ENCODE data around the gene CACNA1H. TPM values are rescaled to one million over a fixed set of nuclear protein-coding genes. Genes with fewer than 3 reads are reported as not detected.
"Not testable (repeated sequence)": the region's sequence is repeated elsewhere in the genome, so short reads cannot be mapped to it uniquely, and the experiment has no call there.

The CACNA1H gene
- total RNA-seq, 2 experiments from 2014 or later: 0.50 to 0.84 TPM

DNA sequence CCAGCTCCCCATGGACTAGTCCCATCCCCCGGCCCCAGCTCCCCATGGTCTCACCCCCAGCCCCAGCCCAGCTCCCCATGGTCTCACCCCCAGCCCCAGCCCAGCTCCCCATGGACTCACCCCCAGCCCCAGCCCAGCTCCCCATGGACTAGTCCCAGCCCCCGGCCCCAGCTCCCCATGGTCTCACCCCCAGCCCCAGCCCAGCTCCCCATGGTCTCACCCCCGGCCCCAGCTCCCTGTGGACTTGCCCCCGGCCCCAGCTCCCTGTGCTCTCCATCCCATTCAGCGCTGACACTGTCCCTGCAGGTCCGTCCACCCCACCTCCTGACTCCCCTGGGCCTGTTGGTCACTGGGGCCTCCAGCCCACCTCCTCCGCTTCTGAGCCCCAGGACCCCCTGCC lies 78.4 kb downstream of the CACNA1H start:
- H3K27ac Mint-ChIP-seq; CTCF ChIA-PET; H3K4me3 Mint-ChIP-seq; DNase-seq; H3K27me3 Mint-ChIP-seq (ENCODE audit: low read depth); H3K9me3 Mint-ChIP-seq; H3K36me3 Mint-ChIP-seq (ENCODE audit: low read depth); intact Hi-C loops (cut with micrococcal nuclease); H3K4me1 Mint-ChIP-seq (ENCODE audit: low read depth): not testable (repeated sequence)

DNA sequence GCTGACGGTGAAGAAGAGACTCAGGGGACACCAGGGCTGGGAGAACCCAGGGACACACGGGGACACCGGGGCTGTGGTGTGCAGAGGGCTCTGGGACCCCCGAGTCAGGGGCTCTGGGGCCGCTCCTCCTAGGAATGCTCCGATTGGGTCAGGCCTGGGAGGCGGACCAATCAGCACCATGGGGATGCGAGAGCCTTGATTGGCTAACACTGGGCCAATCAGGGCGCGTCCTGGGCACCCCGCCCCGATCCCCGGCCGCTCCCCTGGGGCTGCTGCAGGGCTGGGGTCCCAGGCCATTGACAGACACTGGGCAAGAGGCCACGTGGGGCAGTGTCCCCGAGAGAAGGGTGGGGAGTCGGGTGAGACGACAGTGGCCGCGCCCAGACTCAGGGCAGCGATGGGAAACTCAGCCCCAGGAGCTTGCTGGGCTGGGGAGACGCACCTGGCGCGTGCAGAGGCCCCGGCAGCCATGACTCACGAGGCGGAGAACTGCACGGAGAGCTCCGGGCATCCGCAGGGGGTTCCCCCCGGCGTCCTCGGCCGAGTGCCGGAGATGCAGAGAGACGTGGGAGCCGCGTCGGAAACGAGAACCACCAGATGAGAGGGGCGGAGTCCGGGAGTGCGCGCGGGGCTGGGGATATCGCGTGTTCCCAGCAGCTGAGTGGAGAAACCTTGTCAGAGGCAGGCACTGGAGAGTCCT lies 79.3 kb downstream of the CACNA1H start:
- H3K36me3 Mint-ChIP-seq (ENCODE audit: low read depth); H3K27me3 Mint-ChIP-seq (ENCODE audit: low read depth); H3K9me3 Mint-ChIP-seq; H3K4me3 Mint-ChIP-seq; CTCF ChIA-PET; H3K4me1 Mint-ChIP-seq (ENCODE audit: low read depth); intact Hi-C loops (cut with micrococcal nuclease); H3K27ac Mint-ChIP-seq; DNase-seq: not testable (repeated sequence)

DNA sequence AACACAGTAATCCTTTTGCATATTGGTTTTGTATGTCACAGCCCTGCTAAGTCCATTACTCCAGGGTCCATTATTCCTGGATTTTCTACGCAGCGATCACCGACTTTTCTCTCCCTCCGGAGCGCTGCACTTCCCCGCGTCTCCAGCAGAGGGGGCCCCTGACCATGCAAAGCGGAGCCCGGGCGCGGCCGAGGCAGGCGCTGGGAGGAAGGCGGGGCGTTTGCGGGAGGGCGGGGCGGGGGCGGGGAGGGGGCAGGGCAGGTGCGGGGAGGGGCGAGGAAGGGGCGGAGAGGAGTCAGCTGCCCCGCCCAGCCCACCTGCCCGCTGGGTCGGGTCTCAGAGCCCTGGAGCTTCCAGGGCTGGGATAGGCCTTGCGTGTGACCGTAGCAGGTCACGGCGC lies 83.8 kb downstream of the CACNA1H start:
- CTCF ChIA-PET; H3K27me3 Mint-ChIP-seq (ENCODE audit: low read depth); DNase-seq; H3K9me3 Mint-ChIP-seq; H3K4me1 Mint-ChIP-seq (ENCODE audit: low read depth); intact Hi-C loops (cut with micrococcal nuclease); H3K27ac Mint-ChIP-seq; H3K4me3 Mint-ChIP-seq; H3K36me3 Mint-ChIP-seq (ENCODE audit: low read depth): not testable (repeated sequence)

DNA sequence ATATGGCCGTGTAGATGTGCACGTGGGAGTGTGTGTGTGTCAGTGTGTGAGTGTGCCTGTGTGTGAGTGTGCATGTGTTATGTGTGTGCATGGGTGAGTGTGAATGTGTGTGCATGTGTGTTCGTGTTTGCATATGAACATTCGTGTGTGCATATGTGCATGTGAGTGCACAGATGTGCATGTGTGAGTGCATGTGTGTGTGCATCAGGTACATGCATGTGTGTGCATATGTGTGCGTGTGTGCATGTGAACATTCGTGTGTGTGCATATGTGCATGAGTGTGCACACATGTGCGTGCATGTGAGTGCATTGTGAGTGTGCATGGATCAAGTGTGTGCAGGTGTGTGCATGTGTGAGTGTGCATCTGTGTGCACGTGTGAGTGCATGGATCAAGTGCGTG lies 85.1 kb downstream of the CACNA1H start:
- H3K36me3 Mint-ChIP-seq (ENCODE audit: low read depth): no peaks in the 10 kb centered on the region
- no peak for DNase-seq
- intact Hi-C loops (cut with micrococcal nuclease): no loop called here
- no peaks in the 10 kb centered on the region for H3K4me1 Mint-ChIP-seq (ENCODE audit: low read depth)
- H3K27ac Mint-ChIP-seq: no peak overlapping the region
- H3K9me3 Mint-ChIP-seq: no peaks in the 10 kb centered on the region
- CTCF ChIA-PET: no interaction called here
- H3K27me3 Mint-ChIP-seq (ENCODE audit: low read depth): no peaks in the 10 kb centered on the region
- no peak overlapping the region for H3K4me3 Mint-ChIP-seq

DNA sequence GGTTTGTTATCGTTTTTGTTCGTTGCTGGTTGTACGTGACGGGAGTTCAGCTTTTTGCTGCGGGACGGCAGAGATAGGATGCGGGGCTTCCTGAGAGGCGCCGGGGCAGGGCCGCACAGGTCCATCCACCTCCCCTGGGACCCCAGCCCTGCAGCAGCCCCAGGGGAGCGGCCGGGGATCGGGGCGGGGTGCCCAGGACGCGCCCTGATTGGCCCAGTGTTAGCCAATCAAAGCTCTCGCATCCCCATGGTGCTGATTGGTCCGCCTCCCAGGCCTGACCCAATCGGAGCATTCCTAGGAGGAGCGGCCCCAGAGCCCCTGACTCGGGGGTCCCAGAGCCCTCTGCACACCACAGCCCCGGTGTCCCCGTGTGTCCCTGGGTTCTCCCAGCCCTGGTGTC lies 86.0 kb downstream of the CACNA1H start:
- H3K9me3 Mint-ChIP-seq; intact Hi-C loops (cut with micrococcal nuclease); CTCF ChIA-PET; H3K27me3 Mint-ChIP-seq (ENCODE audit: low read depth); H3K4me1 Mint-ChIP-seq (ENCODE audit: low read depth); DNase-seq; H3K36me3 Mint-ChIP-seq (ENCODE audit: low read depth); H3K4me3 Mint-ChIP-seq; H3K27ac Mint-ChIP-seq: not testable (repeated sequence)

DNA sequence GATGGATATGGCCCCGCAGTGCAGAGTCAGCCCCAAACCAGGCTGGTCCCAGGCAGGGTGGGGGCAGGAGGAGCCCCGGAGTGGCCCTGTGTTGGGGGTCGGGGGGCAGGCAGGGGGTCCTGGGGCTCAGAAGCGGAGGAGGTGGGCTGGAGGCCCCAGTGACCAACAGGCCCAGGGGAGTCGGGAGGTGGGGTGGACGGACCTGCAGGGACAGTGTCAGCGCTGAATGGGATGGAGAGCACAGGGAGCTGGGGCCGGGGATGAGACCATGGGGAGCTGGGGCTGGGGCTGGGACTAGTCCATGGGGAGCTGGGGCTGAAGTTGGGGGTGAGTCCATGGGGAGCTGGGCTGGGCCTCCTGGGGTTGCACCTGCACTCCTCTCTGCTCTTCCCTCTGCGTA lies 86.7 kb downstream of the CACNA1H start:
- H3K27ac Mint-ChIP-seq; CTCF ChIA-PET; H3K4me1 Mint-ChIP-seq (ENCODE audit: low read depth); DNase-seq; H3K9me3 Mint-ChIP-seq; H3K27me3 Mint-ChIP-seq (ENCODE audit: low read depth); intact Hi-C loops (cut with micrococcal nuclease); H3K4me3 Mint-ChIP-seq; H3K36me3 Mint-ChIP-seq (ENCODE audit: low read depth): not testable (repeated sequence)

DNA sequence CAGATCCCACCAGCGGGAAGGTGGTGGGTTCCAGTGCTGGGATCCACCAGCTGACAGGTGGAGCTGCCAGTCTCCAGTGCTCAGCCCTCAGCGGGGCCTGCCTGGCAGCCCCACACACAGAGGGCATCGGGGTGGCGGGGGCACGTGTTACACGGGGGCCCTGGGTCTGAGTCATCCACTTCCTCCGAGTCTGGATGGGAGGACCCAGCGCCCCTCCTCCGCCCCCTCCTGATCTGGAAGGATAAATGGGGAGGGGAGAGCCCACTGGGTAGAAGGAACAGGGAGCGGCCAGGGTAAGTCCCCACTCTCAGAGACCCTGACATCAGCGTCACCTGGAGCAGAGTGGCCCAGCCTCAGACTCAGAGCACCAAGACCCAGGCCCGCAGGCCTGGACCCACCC lies 87.5 kb downstream of the CACNA1H start, which contains the start of gene TPSAB1:
TSS of gene TPSAB1 (plus strand) at position 270 of the 400 bp plus-strand sequence. CDS start 234 bp downstream, outside the sequence.
- H3K36me3 Mint-ChIP-seq (ENCODE audit: low read depth); intact Hi-C loops (cut with micrococcal nuclease); H3K4me3 Mint-ChIP-seq: not testable (repeated sequence)

DNA sequence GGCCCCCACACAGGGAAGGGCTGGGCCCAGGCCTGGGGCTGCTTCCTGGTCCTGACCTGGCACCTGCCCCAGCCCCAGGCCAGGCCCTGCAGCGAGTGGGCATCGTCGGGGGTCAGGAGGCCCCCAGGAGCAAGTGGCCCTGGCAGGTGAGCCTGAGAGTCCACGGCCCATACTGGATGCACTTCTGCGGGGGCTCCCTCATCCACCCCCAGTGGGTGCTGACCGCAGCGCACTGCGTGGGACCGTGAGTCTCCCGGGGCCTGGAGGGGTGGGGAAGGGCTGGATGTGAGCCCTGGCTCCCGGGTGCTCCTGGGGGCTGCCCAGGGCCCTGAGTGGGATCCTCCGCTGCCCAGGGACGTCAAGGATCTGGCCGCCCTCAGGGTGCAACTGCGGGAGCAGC lies 88.2 kb downstream of the CACNA1H start:
- H3K27ac Mint-ChIP-seq; H3K9me3 Mint-ChIP-seq; CTCF ChIA-PET; H3K4me3 Mint-ChIP-seq; H3K4me1 Mint-ChIP-seq (ENCODE audit: low read depth); H3K36me3 Mint-ChIP-seq (ENCODE audit: low read depth); intact Hi-C loops (cut with micrococcal nuclease); DNase-seq; H3K27me3 Mint-ChIP-seq (ENCODE audit: low read depth): not testable (repeated sequence)

More for the DNA sequence above, 87.5 kb downstream of the CACNA1H start, which contains the start of gene TPSAB1:
- H3K9me3 Mint-ChIP-seq; H3K4me1 Mint-ChIP-seq (ENCODE audit: low read depth); H3K27me3 Mint-ChIP-seq (ENCODE audit: low read depth); H3K27ac Mint-ChIP-seq; DNase-seq; CTCF ChIA-PET: not testable (repeated sequence)

DNA sequence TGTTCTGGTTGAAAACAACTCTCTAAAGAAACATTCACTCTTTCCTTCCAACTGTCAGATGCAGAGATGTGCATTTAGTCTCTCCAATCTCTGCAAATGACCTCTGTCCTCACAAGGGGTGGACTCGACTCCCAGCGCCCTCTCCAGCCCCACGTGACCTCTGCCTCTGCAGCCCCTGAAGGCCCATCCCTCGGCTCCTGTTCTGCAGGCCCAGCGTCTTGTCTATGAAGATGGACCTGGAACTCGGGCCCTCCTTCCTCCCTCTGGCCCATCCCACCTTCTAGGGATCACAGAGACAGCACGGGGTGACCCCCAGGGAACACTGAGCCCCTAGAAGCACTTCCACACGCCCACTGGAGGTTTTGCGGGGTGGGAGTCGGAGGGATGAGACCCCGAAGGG lies 90.5 kb downstream of the CACNA1H start:
- CTCF ChIA-PET: interaction anchor here (0.6 kb wide), 1 partner anchor 117 kb away, joined by 3 read pairs; no protein-coding TSS in a partner anchor
- H3K27me3 Mint-ChIP-seq (ENCODE audit: low read depth); H3K27ac Mint-ChIP-seq; H3K4me3 Mint-ChIP-seq; H3K9me3 Mint-ChIP-seq; H3K36me3 Mint-ChIP-seq (ENCODE audit: low read depth); H3K4me1 Mint-ChIP-seq (ENCODE audit: low read depth); intact Hi-C loops (cut with micrococcal nuclease); DNase-seq: not testable (repeated sequence)

DNA sequence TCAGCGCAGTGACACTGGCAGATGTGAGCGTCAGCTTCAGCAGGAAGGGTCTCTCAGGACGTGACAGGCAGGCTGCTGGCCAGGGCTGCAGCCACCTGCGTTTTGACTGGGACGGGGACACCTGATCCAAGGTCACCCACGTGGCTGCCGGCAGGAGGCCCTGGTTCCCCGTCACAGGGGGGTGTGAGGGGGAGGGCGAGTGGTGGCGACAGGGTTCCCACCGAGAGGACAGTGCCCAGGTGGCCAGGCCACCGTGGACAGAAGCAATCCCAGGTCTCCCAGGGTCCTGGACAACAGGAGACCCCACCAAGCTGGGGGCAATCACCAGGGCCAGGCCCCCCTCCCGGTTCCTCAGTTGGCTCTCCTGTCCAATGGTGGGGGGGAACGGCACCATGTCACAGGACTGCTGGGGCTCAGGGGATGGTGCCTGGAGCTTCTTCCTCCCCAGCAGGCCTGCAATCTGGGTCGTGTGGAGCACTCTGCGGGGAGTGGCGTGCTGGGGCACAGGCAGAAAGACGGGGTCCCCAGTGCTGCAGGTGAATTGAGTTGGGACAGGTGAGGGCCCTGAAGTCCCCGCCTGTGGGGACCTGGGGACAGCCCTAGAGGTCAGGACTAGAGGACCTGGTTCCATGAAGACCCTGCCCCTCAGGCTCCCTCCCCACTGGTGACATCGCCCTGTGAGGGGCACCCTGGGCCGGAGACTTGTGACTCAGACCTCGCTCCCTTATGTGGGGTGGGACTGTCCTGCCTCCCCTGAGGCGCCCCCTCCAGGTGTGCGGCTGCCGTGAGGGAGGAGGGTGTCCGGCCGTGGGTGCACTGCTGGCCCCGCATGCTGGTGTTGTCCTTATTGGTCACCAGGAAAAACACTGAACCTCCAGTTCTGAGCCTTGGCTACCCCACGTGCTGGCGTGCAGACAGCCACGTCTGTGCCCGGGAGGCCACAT lies 91.3 kb downstream of the CACNA1H start:
- H3K27ac Mint-ChIP-seq; H3K4me3 Mint-ChIP-seq; H3K36me3 Mint-ChIP-seq (ENCODE audit: low read depth); H3K27me3 Mint-ChIP-seq (ENCODE audit: low read depth); DNase-seq; H3K4me1 Mint-ChIP-seq (ENCODE audit: low read depth); H3K9me3 Mint-ChIP-seq; intact Hi-C loops (cut with micrococcal nuclease): not testable (repeated sequence)
- CTCF ChIA-PET: interaction anchor here (0.6 kb wide), 1 partner anchor 118 kb away, joined by 3 read pairs; no protein-coding TSS in a partner anchor

DNA sequence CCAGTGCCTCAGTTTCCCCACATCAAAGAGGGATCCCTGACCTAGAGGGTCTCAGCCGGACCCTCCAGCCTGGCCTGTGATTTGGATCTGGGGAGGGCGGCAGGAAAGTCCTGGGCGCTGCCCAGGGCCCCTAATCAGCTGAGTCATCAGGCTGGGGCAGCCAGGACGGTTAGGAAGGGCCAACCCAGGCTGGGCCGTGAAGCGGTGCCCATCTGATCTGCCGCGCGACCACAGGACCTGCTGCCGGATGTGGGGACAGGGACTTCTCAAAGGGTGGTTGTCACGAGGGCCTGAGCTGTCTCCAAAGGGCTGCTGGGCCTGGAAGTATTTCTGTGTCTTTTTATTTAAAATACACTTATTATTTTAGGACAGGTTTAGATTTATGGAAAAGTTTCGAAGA lies 92.0 kb downstream of the CACNA1H start:
- Mint-ChIP-seq H3K27me3 (ENCODE audit: low read depth) (peaks cover 3% of the 10 kb centered on the region), H3K27ac (no peak overlapping the region), H3K9me3 (no peaks in the 10 kb centered on the region), H3K4me1 (ENCODE audit: low read depth) (peaks cover 2% of the 10 kb centered on the region), H3K4me3 (no peak overlapping the region), H3K36me3 (ENCODE audit: low read depth) (no peaks in the 10 kb centered on the region)
- CTCF ChIA-PET: interaction anchor here (0.6 to 1.3 kb wide), 2 partner anchors 56 to 196 kb away, joined by 3 read pairs; no protein-coding TSS in a partner anchor
- intact Hi-C loops (cut with micrococcal nuclease): no loop called here
- no peak for DNase-seq

DNA sequence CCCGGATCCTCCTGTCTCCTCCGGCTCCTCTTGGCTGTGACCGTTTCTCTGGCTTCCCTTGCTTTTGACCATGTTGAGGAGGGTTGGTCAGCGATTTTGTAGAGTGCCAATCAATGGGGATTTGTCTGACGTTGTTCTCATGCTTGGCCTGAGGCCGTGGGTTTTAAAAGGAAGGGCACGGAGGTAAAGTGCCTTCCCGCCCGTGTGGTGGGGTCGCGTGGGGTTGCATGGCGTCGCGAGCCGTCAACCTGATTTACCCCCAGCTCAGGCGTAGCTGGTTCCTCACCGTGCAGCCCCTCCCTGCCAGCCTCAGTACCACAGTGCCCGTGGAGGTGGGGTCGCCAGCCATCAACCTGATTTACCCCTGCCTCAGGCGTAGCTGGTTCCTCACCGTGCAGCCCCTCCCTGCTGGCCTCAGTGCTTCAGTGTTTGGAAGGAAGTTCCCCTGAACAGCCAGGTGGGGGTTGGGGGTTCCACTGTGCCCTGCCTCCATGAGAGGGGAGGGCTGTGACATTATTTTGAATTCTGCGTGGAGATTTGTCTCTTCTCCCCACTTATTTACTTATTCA lies 92.6 kb downstream of the CACNA1H start:
- Mint-ChIP-seq H3K27ac (no peak overlapping the region), H3K4me3 (no peak overlapping the region), H3K27me3 (ENCODE audit: low read depth) (peaks cover 3% of the 10 kb centered on the region), H3K9me3 (no peaks in the 10 kb centered on the region), H3K4me1 (ENCODE audit: low read depth) (peaks cover 2% of the 10 kb centered on the region), H3K36me3 (ENCODE audit: low read depth) (no peaks in the 10 kb centered on the region)
- CTCF ChIA-PET: interaction anchor here (0.6 to 1.3 kb wide), 2 partner anchors 55 to 195 kb away, joined by 3 read pairs; no protein-coding TSS in a partner anchor
- intact Hi-C loops (cut with micrococcal nuclease): no loop called here
- no peak for DNase-seq
